Activated CD4-positive, alpha-beta T cell treated with anti-CD3 and anti-CD28 coated beads for 1 hour (primary cell): ENCODE data around the gene LGALS9B.
"Not testable (repeated sequence)": the region's sequence is repeated elsewhere in the genome, so short reads cannot be mapped to it uniquely, and the experiment has no call there.

Source experiments
- DNase-seq: peaks from one replicate; pipeline ENCODE4 v3.0.0-alpha.2; 2020

The LGALS9B gene

DNA sequence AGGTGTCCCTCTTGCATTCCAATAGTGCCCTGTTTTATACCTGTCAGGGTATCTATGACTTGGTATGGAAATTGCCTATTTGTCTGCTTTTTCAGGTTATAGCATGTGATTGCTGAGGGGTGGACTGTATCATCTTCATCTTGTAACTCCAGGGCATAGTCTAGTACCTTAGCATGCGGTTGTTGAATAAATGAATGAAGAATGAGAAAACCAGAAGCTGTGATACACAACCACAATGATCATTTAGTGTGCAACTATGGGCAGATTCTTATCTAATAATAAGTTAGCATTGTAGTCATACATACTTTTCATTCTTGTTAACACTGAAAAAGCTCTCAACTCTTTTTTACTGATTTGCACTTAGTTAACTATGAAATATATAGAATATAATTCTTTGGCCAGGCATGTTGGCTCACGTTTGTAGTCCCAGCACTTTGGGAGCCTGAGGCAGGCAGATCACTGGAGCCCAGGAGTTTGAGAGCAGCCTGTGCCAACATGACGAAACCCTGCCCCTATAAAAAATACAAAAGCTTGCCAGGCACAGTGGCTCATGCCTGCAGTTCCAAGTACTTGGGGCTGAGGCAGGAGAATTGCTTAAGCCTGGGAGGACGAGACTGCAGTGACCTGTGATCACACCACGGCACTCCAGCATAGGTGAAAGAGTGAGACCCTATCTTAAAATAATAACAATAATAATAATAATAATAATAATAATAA lies 65.9 kb downstream of the LGALS9B start:
- DNase-seq = not testable (repeated sequence)

DNA sequence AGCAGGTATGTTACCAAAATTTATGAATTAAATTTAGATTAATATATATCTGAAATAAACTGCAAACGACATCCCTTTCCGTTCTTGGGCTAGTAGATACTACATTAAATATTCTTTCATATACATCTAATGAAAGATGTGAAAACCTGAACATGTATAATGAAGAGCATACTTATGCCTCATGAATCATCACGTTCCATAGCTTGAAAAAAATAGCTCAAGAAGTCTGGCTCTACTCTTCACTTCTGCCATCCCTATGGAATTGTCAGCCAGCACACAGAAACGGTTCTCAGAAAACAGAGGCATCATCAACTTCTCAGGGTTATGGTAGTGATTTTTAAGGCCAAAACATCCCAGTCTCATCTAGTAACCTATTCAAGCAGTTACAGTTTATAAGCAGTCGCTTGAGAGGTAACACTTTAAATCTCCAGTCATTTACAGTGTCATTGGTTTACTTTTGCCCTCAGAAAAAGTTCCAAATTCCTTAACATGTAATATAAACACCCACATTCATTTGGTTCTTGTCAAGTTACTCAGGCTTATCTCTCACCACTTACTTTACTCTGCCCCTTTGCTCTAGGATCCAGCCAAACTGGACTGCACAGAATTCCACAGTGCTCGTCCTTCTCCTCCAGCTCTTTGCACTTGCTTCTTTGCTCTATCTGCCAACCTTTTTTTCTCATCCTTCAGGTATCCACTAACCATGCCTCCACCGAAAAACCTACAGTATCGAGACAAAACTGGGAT lies 66.6 kb downstream of the LGALS9B start:
- not testable (repeated sequence) for DNase-seq
